HFF-Myc (cell line): ENCODE measurements around the gene STRA6.

Source experiments
- DNase-seq: peaks from one replicate; pipeline ENCODE4 v3.0.0-alpha.2; 2011; ENCODE audit warnings: low read depth; ENCODE audit errors: extremely low read depth
- H3K4me3 ChIP-seq: replicated peaks from 2 replicates; pipeline ENCODE4 v1.5.1; 2011; ENCODE audit warnings: low read depth, mild to moderate bottlenecking, control low read depth, low read length
- TF ChIP-seq, protein P1 (sequence below): IDR thresholded peaks from 2 replicates; pipeline ENCODE4 v1.5.1; 2012; ENCODE audit warnings: mild to moderate bottlenecking, low read depth, low read length, control low read depth; ENCODE audit errors: missing control alignments

The STRA6 gene

GRCh38 chr15:74175271-74176191 lies 27.1 kb downstream of the STRA6 start:
- TF ChIP-seq, protein P1, sequence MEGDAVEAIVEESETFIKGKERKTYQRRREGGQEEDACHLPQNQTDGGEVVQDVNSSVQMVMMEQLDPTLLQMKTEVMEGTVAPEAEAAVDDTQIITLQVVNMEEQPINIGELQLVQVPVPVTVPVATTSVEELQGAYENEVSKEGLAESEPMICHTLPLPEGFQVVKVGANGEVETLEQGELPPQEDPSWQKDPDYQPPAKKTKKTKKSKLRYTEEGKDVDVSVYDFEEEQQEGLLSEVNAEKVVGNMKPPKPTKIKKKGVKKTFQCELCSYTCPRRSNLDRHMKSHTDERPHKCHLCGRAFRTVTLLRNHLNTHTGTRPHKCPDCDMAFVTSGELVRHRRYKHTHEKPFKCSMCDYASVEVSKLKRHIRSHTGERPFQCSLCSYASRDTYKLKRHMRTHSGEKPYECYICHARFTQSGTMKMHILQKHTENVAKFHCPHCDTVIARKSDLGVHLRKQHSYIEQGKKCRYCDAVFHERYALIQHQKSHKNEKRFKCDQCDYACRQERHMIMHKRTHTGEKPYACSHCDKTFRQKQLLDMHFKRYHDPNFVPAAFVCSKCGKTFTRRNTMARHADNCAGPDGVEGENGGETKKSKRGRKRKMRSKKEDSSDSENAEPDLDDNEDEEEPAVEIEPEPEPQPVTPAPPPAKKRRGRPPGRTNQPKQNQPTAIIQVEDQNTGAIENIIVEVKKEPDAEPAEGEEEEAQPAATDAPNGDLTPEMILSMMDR: no peak
- no peak overlapping the region for H3K4me3 ChIP-seq
- DNase-seq: no peak

DNA sequence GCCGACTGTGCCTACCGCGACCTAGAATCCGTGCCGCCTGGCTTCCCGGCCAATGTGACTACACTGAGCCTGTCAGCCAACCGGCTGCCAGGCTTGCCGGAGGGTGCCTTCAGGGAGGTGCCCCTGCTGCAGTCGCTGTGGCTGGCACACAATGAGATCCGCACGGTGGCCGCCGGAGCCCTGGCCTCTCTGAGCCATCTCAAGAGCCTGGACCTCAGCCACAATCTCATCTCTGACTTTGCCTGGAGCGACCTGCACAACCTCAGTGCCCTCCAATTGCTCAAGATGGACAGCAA lies 27.7 kb downstream of the STRA6 start:
- TF ChIP-seq, protein P1: no peak
- no peak for DNase-seq
- H3K4me3 ChIP-seq: no peak overlapping the region

DNA sequence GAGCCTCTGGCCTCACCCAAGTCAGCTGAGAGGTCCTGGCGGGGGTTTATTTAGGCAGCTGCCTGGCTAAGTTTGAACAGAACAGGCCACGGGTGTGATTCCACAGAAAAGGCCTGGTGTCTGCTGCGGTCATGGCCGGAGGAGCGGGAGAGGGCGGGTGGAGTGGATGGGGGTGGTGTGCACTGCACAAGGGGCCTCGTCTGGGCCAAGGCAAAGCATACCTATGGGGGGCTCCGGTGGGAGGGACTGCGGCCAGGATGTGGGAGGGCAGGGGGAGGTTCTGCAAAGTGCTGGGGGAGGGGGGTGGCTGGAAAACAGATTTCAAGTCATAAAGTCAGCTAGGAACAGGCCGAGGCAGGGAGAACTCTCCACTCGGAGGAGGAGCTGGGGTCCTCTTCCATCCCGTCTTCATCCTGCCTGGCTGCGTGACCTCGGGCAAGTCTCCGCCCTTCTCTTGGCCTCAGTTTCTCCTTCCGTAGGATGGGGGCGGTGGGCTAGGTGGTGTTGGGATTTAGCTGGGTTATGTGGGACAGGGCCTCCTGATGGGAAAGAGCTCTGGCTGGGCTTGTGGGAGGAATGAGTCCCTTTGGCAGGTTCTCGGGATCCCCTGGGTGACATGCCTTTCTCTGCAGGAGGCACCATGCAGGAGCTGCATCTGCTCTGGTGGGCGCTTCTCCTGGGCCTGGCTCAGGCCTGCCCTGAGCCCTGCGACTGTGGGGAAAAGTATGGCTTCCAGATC lies 28.2 kb downstream of the STRA6 start:
- DNase-seq: no peak
- TF ChIP-seq, protein P1: no peak
- H3K4me3 ChIP-seq: no peak overlapping the region

DNA sequence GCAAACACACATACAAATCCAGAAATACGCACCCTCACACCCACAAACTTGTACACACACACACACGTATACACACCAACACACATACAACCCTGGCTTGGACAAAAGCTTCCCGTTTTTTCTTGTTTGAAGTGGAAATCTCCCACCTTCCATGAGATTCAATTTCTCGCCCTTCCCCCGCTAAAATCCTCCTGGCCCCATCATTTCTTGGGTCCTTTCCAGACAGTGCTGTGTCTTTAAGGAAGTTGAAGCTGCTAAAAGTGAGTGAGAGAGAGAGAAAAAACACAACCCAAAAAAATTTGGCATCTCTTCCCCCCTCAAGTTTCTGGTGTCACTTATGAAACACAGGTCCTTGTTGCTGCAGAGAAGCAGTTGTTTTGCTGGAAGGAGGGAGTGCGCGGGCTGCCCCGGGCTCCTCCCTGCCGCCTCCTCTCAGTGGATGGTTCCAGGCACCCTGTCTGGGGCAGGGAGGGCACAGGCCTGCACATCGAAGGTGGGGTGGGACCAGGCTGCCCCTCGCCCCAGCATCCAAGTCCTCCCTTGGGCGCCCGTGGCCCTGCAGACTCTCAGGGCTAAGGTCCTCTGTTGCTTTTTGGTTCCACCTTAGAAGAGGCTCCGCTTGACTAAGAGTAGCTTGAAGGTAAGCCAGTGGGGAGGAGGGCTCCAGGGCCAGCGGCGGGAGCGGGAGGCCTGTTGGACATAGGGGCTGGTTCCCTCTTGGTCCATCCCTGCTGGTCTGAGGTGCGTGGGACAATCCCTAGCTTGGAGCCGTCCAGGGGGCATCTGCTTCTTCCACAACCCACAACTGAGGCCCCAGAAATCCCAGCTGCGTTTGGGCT lies 29.0 kb downstream of the STRA6 start, which contains the start of gene ISLR:
TSS of gene ISLR (plus strand) at position 331 of the 839 bp plus-strand sequence. CDS start 1,149 bp downstream, outside the sequence.
- DNase-seq: no peak
- H3K4me3 ChIP-seq: no peak within 1 kb of the TSS
- TF ChIP-seq, protein P1: no peak

DNA sequence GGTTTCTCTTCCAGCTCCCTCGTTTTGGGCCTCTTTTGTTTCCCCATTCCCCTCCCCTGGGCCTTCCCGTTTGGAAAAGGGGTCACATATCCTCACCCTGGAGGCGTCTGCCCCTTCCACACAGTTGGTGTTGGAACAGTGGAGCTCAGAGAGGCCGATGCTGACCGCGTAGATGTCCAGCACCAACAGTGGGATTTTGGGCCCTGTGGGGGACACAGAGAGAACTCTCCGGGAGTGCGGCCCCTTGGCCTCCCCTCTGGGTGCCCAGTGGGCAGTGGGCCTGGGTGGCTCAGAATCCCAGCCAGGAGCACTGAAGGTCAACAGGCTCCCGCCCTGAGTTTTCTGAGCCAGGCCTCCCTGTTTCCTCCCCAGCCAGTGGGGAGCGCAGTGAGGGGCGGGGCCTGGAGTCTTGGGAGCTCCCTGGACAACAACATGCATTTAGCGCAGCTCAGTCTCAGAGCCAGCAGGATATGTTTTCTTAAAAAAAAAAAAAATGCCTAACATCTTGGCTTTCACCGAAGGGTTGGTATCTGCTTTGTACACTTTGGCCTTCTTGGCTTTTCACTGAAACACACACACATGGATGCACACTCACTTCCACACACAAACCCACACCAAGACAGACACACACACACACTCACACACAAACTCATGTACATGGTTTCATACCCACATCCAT lies 29.7 kb downstream of the STRA6 start:
- TF ChIP-seq, protein P1: no peak
- no peak overlapping the region for H3K4me3 ChIP-seq
- no peak for DNase-seq

DNA sequence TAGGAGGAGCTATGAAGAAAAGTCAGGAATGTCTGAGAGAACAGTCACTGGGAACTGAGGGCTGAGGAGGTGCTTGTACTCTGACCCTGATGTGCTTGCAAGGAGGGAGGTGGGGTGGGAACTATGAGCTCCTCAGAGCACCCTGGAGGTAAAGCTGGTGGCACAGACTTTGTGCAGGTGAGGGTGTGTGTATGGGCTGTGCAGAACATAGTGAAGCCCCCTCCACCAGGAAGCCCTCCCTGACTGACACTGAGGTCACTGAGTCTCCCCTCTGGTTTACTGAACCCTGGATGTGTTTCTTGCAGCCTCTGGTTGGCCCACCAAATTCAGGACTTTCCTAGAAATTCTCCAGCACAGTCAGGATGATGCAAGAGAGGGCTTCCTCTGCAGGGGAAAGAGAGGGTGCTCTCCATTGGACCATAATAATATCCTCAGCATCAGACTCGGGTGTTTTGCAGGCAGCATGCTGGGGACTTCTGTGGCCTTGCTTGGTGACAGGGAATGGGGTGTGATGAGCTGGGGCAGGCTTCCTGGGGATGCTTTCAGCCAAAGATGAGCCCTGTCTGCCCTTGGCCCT lies 30.5 kb downstream of the STRA6 start:
- H3K4me3 ChIP-seq: no peak overlapping the region
- TF ChIP-seq, protein P1: no peak
- no peak for DNase-seq
